Motor neuron (in vitro differentiated cells): ENCODE data around the gene ANKRD34A. TPM values are rescaled to one million over a fixed set of nuclear protein-coding genes. Genes with fewer than 3 reads are reported as not detected.
A peak's percentile ranks its signal among the peaks of the same experiment; 100 is the strongest.

ENCODE experiments used
- ATAC-seq, 8 experiments: fragments of 200-7000 bp; cut with Tn5 transposase; replicated peaks in 6 of 8; 2 replicates each; pipeline ENCODE4 v1.8.0; 2021; ENCODE audit warnings: mild to moderate bottlenecking in 8 of 8, moderate library complexity in 8 of 8
- H3K27ac ChIP-seq, 2 donors: fragments of 250-450 bp; sonication (Bioruptor Pico); 2 replicates each; pipeline ENCODE4 v1.9.0; 2021; ENCODE audit warnings: antibody characterized with exemption in 2 of 2, mild to moderate bottlenecking in 2 of 2, moderate library complexity in 1 of 2
- H3K4me1 ChIP-seq, 2 donors: fragments of 250-450 bp; sonication (Bioruptor Pico); replicated peaks in 1 of 2; 2 replicates each; pipeline ENCODE4 v1.6.1; 2021; ENCODE audit warnings: antibody characterized with exemption in 2 of 2, mild to moderate bottlenecking in 2 of 2, moderate library complexity in 1 of 2
- H3K4me3 ChIP-seq, 5 donors: fragments of 250-450 bp; sonication (Bioruptor Pico); 2 replicates each; pipeline ENCODE4 v1.9.0; 2021; ENCODE audit warnings: antibody characterized with exemption in 5 of 5, mild to moderate bottlenecking in 5 of 5, moderate library complexity in 4 of 5
- WGBS, 10 experiments: fragments of 450-650 bp; shearing (Covaris generic); methylation state at CpG; one replicate each; pipeline ENCODE4 v1.0.0; 2022; 5-methylcytosine and 5-hydroxymethylcytosine counted together
- in situ Hi-C, 9 experiments: fragments of 400-800 bp; cut with MboI; loops; one replicate each; pipeline ENCODE4 v1.15.0; 2021; ENCODE audit warnings: low sequenced_read_pairs in 9 of 9, low pct_unique_long_range_greater_than_20kb in 2 of 9; ENCODE audit not compliant: unreplicated experiment in 9 of 9
- total RNA-seq, 8 experiments: library from RNA; unstranded; fragments of 300-600 nt; gene quantifications; 2 replicates each; pipeline versions ENCODE4 v1.2.3 to v1.2.4, GENCODE V29; 2022

ANKRD34A gene
- total RNA-seq = 1 to 10 TPM; 1.1 to 3.8 (median 1.8) TPM

- Histone ChIP-seq H3K4me3 (peak within 1 kb of the TSS; percentile 55 to 92 (median 73)), H3K27ac (peak within 1 kb of the TSS; percentile 57 to 60), H3K4me1 (peaks cover 23 to 30% of the 10 kb centered on the region in 2 donors)
- in situ Hi-C loops = no loop called here
- WGBS, 10 experiments = 0 to 4% (median 2%) methylated on average over 1 to 33 of the region's 37 CpGs; no CpG with 5 or more reads in 1 of the 10 experiments
- peak; percentile 82 to 89 (median 85) for ATAC-seq
These were observed at the start of gene ANKRD34A, which contains the start of gene POLR3GL for GRCh38 chr1:145964328-145965118. Gene ANKRD34A, minus strand, starts transcription at chr1:145964575. Its CDS starts 2,816 bp downstream, at chr1:145961759. Gene POLR3GL, plus strand, starts transcription at chr1:145964690. Its CDS starts 10,176 bp downstream, at chr1:145974866.

- 15 to 84% (median 71%) methylated on average over 4 to 6 of the region's 6 CpGs; no CpG with 5 or more reads in 3 of the 10 experiments for WGBS, 10 experiments
These were observed 49.2 kb upstream of the ANKRD34A start for GRCh38 chr1:146013559-146013922.

GRCh38 chr1:146012703-146013558 lies 48.6 kb upstream of the ANKRD34A start:
- Histone ChIP-seq H3K27ac (no peak overlapping the region), H3K4me1 (no peaks in the 10 kb centered on the region), H3K4me3 (no peak overlapping the region)
- 0 to 33% (median 23%) methylated on average over 2 to 4 of the region's 4 CpGs for WGBS, 10 experiments
- peak in 7 of 8 experiments; percentile 44 to 74 (median 53) for ATAC-seq
- in situ Hi-C loops = loop anchor here in 3 of 9 experiments (5.0 to 25.0 kb wide), 3 partner anchors 41 to 118 kb away; partner anchors contain the start of genes ITGA10 (in 1 of the 3) and PEX11B (in 1 of the 3)

More at GRCh38 chr1:146013559-146013922, 49.2 kb upstream of the ANKRD34A start:
- in situ Hi-C loops = loop anchor here in 3 of 9 experiments (5.0 to 25.0 kb wide), 3 partner anchors 41 to 119 kb away; partner anchors contain the start of genes ITGA10 (in 1 of the 3) and PEX11B (in 1 of the 3)
- Histone ChIP-seq H3K4me3 (no peak overlapping the region), H3K27ac (no peak overlapping the region), H3K4me1 (no peaks in the 10 kb centered on the region)
- no peak for ATAC-seq

- no peak overlapping the region for H3K4me3 ChIP-seq
- peaks cover 0 to 2% of the 10 kb centered on the region in 2 donors for H3K4me1 ChIP-seq
- ATAC-seq = no peak
- WGBS, 10 experiments = 91 to 100% (median 99%) methylated on average over 2 to 6 of the region's 8 CpGs; no CpG with 5 or more reads in 4 of the 10 experiments
- in situ Hi-C loops = loop anchor here in 3 of 9 experiments (5.0 to 25.0 kb wide), 3 partner anchors 38 to 115 kb away; partner anchors contain the start of genes ITGA10 (in 1 of the 3) and PEX11B (in 1 of the 3)
- no peak overlapping the region for H3K27ac ChIP-seq
These were observed 45.9 kb upstream of the ANKRD34A start for GRCh38 chr1:146010126-146010738.

- H3K4me1 ChIP-seq = peaks cover 0 to 2% of the 10 kb centered on the region in 2 donors
- H3K4me3 ChIP-seq = no peak overlapping the region
- in situ Hi-C loops = loop anchor here in 2 of 9 experiments (10.0 to 25.0 kb wide), 2 partner anchors 95 to 123 kb away; partner anchors contain the start of genes ANKRD35 (in 1 of the 2), ITGA10 (in 1 of the 2) and PEX11B (in 1 of the 2)
- no peak overlapping the region for H3K27ac ChIP-seq
- ATAC-seq = no peak
- 60 to 100% (median 88%) methylated on average over 1 to 6 of the region's 8 CpGs; no CpG with 5 or more reads in 3 of the 10 experiments for WGBS, 10 experiments
These were observed 43.2 kb upstream of the ANKRD34A start for GRCh38 chr1:146007489-146008133.

GRCh38 chr1:146001709-146002108 lies 37.3 kb upstream of the ANKRD34A start:
- peaks cover 8 to 10% of the 10 kb centered on the region in 2 donors for H3K4me1 ChIP-seq
- 94 to 100% (median 100%) methylated on average over 1 to 2 of the region's 2 CpGs; no CpG with 5 or more reads in 1 of the 10 experiments for WGBS, 10 experiments
- H3K27ac ChIP-seq = no peak overlapping the region
- no peak for ATAC-seq
- in situ Hi-C loops = loop anchor here in 2 of 9 experiments (10.0 to 25.0 kb wide), 2 partner anchors 89 to 117 kb away; partner anchors contain the start of genes ANKRD35 (in 1 of the 2), ITGA10 (in 1 of the 2) and PEX11B (in 1 of the 2)
- H3K4me3 ChIP-seq = no peak overlapping the region

- Histone ChIP-seq H3K4me1 (peaks cover 8 to 10% of the 10 kb centered on the region in 2 donors), H3K27ac (no peak overlapping the region), H3K4me3 (no peak overlapping the region)
- in situ Hi-C loops = loop anchor here in 2 of 9 experiments (10.0 to 25.0 kb wide), 2 partner anchors 87 to 115 kb away; partner anchors contain the start of genes ANKRD35 (in 1 of the 2), ITGA10 (in 1 of the 2) and PEX11B (in 1 of the 2)
- no peak for ATAC-seq
- 24 to 94% (median 76%) methylated on average over 2 to 5 of the region's 5 CpGs for WGBS, 10 experiments
These were observed 35.1 kb upstream of the ANKRD34A start for GRCh38 chr1:145999321-146000024.

GRCh38 chr1:145997718-145998023 lies 33.3 kb upstream of the ANKRD34A start:
- H3K4me3 ChIP-seq = peak overlapping the region; percentile 53 to 79 (median 67)
- ATAC-seq = no peak
- in situ Hi-C loops = no loop called here
- H3K4me1 ChIP-seq = peaks cover 8 to 10% of the 10 kb centered on the region in 2 donors
- 0 to 34% (median 10%) methylated on average over 2 to 3 of the region's 3 CpGs; no CpG with 5 or more reads in 1 of the 10 experiments for WGBS, 10 experiments
- peak overlapping the region; percentile 83 to 86 for H3K27ac ChIP-seq

GRCh38 chr1:145997016-145997717 lies 32.8 kb upstream of the ANKRD34A start:
- WGBS, 10 experiments = 0 to 28% (median 13%) methylated on average over 1 to 12 of the region's 12 CpGs
- H3K27ac ChIP-seq = peak overlapping the region; percentile 83 to 86
- peak overlapping the region; percentile 53 to 79 (median 67) for H3K4me3 ChIP-seq
- in situ Hi-C loops = no loop called here
- peak in 6 of 8 experiments; percentile 4 to 38 (median 32) for ATAC-seq
- H3K4me1 ChIP-seq = peaks cover 8 to 10% of the 10 kb centered on the region in 2 donors

- in situ Hi-C loops = no loop called here
- H3K4me3 ChIP-seq = peak within 1 kb of the TSS; percentile 53 to 79 (median 67)
- 0 to 4% (median 0%) methylated on average over 4 to 14 of the region's 30 CpGs; no CpG with 5 or more reads in 1 of the 10 experiments for WGBS, 10 experiments
- peaks cover 8 to 14% of the 10 kb centered on the region in 2 donors for H3K4me1 ChIP-seq
- peak; percentile 92 to 100 (median 95) for ATAC-seq
- peak within 1 kb of the TSS; percentile 83 to 86 for H3K27ac ChIP-seq
These were observed 32.1 kb upstream of the ANKRD34A start, which contains the start of gene TXNIP for GRCh38 chr1:145996433-145997015. Gene TXNIP, minus strand, starts transcription at chr1:145996579. Its CDS starts 313 bp downstream, at chr1:145996266.
